GM04504 (cell line): ENCODE measurements around the gene RPS8.
"Not testable (repeated sequence)": the region's sequence is repeated elsewhere in the genome, so short reads cannot be mapped to it uniquely, and the experiment has no call there.

Experiments used
- DNase-seq: peaks from one replicate; pipeline ENCODE4 v3.0.0-alpha.2; 2012; ENCODE audit warnings: low read depth

RPS8 gene

GRCh38 chr1:44803062-44803311 is 27.6 kb downstream of the RPS8 start:
- no peak for DNase-seq

GRCh38 chr1:44803312-44804095 is 28.2 kb downstream of the RPS8 start:
- DNase-seq = no peak

GRCh38 chr1:44805311-44806024 is 30.1 kb downstream of the RPS8 start:
- no peak for DNase-seq

GRCh38 chr1:44806025-44806703 is 30.8 kb downstream of the RPS8 start:
- no peak for DNase-seq

GRCh38 chr1:44806704-44807363 is 31.5 kb downstream of the RPS8 start, which contains the start of gene DYNLT4:
Gene DYNLT4 (minus strand): TSS chr1:44807351. CDS start chr1:44806668, 683 bp downstream.
- DNase-seq = no peak

- peak; percentile 100 for DNase-seq
Measured at GRCh38 chr1:44807364-44808062, 32.2 kb downstream of the RPS8 start.

- peak; percentile 86 for DNase-seq
Measured at GRCh38 chr1:44808063-44808937, 33.0 kb downstream of the RPS8 start, which contains the start of gene BTBD19. Gene BTBD19 (plus strand): TSS chr1:44808523. CDS start chr1:44808821, 298 bp downstream.

- no peak for DNase-seq
Measured at GRCh38 chr1:44808938-44809917, 33.9 kb downstream of the RPS8 start.

GRCh38 chr1:44810101-44810761 is 34.9 kb downstream of the RPS8 start:
- DNase-seq = no peak

GRCh38 chr1:44810762-44811105 is 35.4 kb downstream of the RPS8 start:
- DNase-seq = not testable (repeated sequence)

GRCh38 chr1:44811234-44811633 is 35.9 kb downstream of the RPS8 start:
- DNase-seq = no peak

GRCh38 chr1:44812822-44813543 is 37.6 kb downstream of the RPS8 start:
- no peak for DNase-seq

- not testable (repeated sequence) for DNase-seq
Measured at GRCh38 chr1:44815926-44816325, 40.6 kb downstream of the RPS8 start.

GRCh38 chr1:44817307-44817706 is 42.0 kb downstream of the RPS8 start:
- DNase-seq = no peak

- DNase-seq = no peak
Measured at GRCh38 chr1:44817771-44818495, 42.6 kb downstream of the RPS8 start.

GRCh38 chr1:44819196-44819607 is 43.9 kb downstream of the RPS8 start:
- no peak for DNase-seq

- peak; percentile 79 for DNase-seq
Measured at GRCh38 chr1:44819608-44820327, 44.4 kb downstream of the RPS8 start.
